WTC11 (cell line): ENCODE data around the gene GAL. TPM values are rescaled to one million over a fixed set of nuclear protein-coding genes. Genes with fewer than 3 reads are reported as not detected.

Experiments used
- ATAC-seq: fragments of 200-7000 bp; cut with Tn5 transposase; 2 replicates; pipeline ENCODE4 v1.10.0; 2021; ENCODE audit warnings: mild to moderate bottlenecking, moderate library complexity
- CTCF ChIA-PET: fragments of 300-600 bp; sonication (Branson Sonifier 250); formaldehyde crosslinking; loops from one replicate; lab custom pipeline; 2021; ENCODE audit warnings: antibody characterized with exemption; lab: Charles Lee
- POLR2A ChIA-PET: fragments of 350-600 bp; sonication (Branson Sonifier 250); formaldehyde crosslinking; loops from one replicate; lab custom pipeline; 2021; ENCODE audit warnings: antibody characterized with exemption; lab: Charles Lee
- DNase-seq: peaks from one replicate; pipeline ENCODE4 v3.0.0; 2021; ENCODE audit warnings: low spot score
- H3K27ac Mint-ChIP-seq: 2 replicates; pipeline ENCODE4 v1.8.0; 2021; ENCODE audit warnings: mixed read lengths
- H3K27me3 Mint-ChIP-seq: 2 replicates; pipeline ENCODE4 v1.8.0; 2021; ENCODE audit warnings: low read depth, mild to moderate bottlenecking, moderate library complexity, mixed read lengths
- H3K36me3 Mint-ChIP-seq: 2 replicates; pipeline ENCODE4 v1.8.0; 2021; ENCODE audit warnings: mixed read lengths
- H3K4me1 Mint-ChIP-seq: 2 replicates; pipeline ENCODE4 v1.8.0; 2022; ENCODE audit warnings: mixed read lengths
- H3K4me3 Mint-ChIP-seq: 2 replicates; pipeline ENCODE4 v1.8.0; 2021; ENCODE audit warnings: mild to moderate bottlenecking, moderate library complexity, mixed read lengths
- H3K9me3 Mint-ChIP-seq: 2 replicates; pipeline ENCODE4 v1.8.0; 2021; ENCODE audit warnings: mixed read lengths
- ATF1 ChIP-seq: sonication (generic); formaldehyde crosslinking; IDR thresholded peaks from 2 replicates; pipeline ENCODE4 v1.8.1; 2023; ENCODE audit warnings: mild to moderate bottlenecking, moderate library complexity, missing genetic modification reagents
- CBFB ChIP-seq: sonication (generic); formaldehyde crosslinking; IDR thresholded peaks from 2 replicates; pipeline ENCODE4 v1.8.1; 2022; ENCODE audit warnings: mild to moderate bottlenecking, low read depth, missing genetic modification reagents
- EMX1 ChIP-seq: fragments of 250-450 bp; sonication (Bioruptor Pico); IDR thresholded peaks from 2 replicates; pipeline ENCODE4 v1.8.0; 2021; ENCODE audit warnings: mild to moderate bottlenecking
- ESRRA ChIP-seq: sonication (generic); formaldehyde crosslinking; IDR thresholded peaks from 2 replicates; pipeline ENCODE4 v1.8.1; 2022; ENCODE audit warnings: mild to moderate bottlenecking, missing genetic modification reagents, borderline replicate concordance
- GABPB1 ChIP-seq: sonication (generic); formaldehyde crosslinking; IDR thresholded peaks from 2 replicates; pipeline ENCODE4 v1.8.1; 2023; ENCODE audit warnings: mild to moderate bottlenecking, missing genetic modification reagents
- GRHL2 ChIP-seq: fragments of 250-450 bp; sonication (Bioruptor Pico); IDR thresholded peaks from 2 replicates; pipeline ENCODE4 v1.8.0; 2022; ENCODE audit warnings: mild to moderate bottlenecking, moderate library complexity; ENCODE audit not compliant: insufficient replicate concordance, severe bottlenecking
- NFYB ChIP-seq: sonication (generic); formaldehyde crosslinking; conservative IDR thresholded peaks from 2 replicates; pipeline ENCODE4 v1.8.0; 2022; ENCODE audit warnings: low read depth, missing genetic modification reagents
- SMAD4 ChIP-seq: sonication (generic); formaldehyde crosslinking; IDR thresholded peaks from 2 replicates; pipeline ENCODE4 v1.8.0; 2022; ENCODE audit warnings: mild to moderate bottlenecking, missing genetic modification reagents
- SOX15 ChIP-seq: fragments of 250-450 bp; sonication (Bioruptor Pico); IDR thresholded peaks from 2 replicates; pipeline ENCODE4 v1.9.0; 2021; ENCODE audit warnings: mild to moderate bottlenecking
- STAT6 ChIP-seq: sonication (generic); formaldehyde crosslinking; conservative IDR thresholded peaks from 2 replicates; pipeline ENCODE4 v1.8.1; 2023; ENCODE audit warnings: mild to moderate bottlenecking, low read depth, missing genetic modification reagents, moderate library complexity
- TCF7 ChIP-seq: sonication (generic); formaldehyde crosslinking; IDR thresholded peaks from 2 replicates; pipeline ENCODE4 v1.8.0; 2022; ENCODE audit warnings: mild to moderate bottlenecking, low read depth, missing genetic modification reagents, moderate library complexity
- TP53 ChIP-seq: sonication (generic); formaldehyde crosslinking; IDR thresholded peaks from 2 replicates; pipeline ENCODE4 v1.8.1; 2023; ENCODE audit warnings: mild to moderate bottlenecking, missing genetic modification reagents
- ZNF263 ChIP-seq: sonication (generic); formaldehyde crosslinking; IDR thresholded peaks from 2 replicates; pipeline ENCODE4 v1.8.1; 2022; ENCODE audit warnings: low read depth, mild to moderate bottlenecking, moderate library complexity, missing genetic modification reagents
- ZNF423 ChIP-seq: fragments of 250-450 bp; sonication (Bioruptor Pico); IDR thresholded peaks from 2 replicates; pipeline ENCODE4 v2.1.2; 2022; ENCODE audit warnings: mild to moderate bottlenecking, moderate library complexity
- total RNA-seq: library from RNA; stranded (reverse); gene quantifications from 3 replicates; pipeline ENCODE4 v1.2.3, GENCODE V29; 2021
- TF ChIP-seq, protein P1 (sequence below): sonication (generic); formaldehyde crosslinking; IDR thresholded peaks from 2 replicates; pipeline ENCODE4 v1.8.1; 2023; ENCODE audit warnings: mild to moderate bottlenecking, missing genetic modification reagents, moderate library complexity
- TF ChIP-seq, protein P2 (sequence below): sonication (generic); formaldehyde crosslinking; IDR thresholded peaks from 2 replicates; pipeline ENCODE4 v1.8.0; 2023; ENCODE audit warnings: missing genetic modification reagents
- TF ChIP-seq, protein P3 (sequence below): sonication (generic); formaldehyde crosslinking; IDR thresholded peaks from 2 replicates; pipeline ENCODE4 v1.8.1; 2023; ENCODE audit warnings: mild to moderate bottlenecking, missing genetic modification reagents
- TF ChIP-seq, protein P4 (sequence below): sonication (generic); formaldehyde crosslinking; IDR thresholded peaks from 2 replicates; pipeline ENCODE4 v1.8.1; 2022; ENCODE audit warnings: mild to moderate bottlenecking, missing genetic modification reagents, moderate library complexity, borderline replicate concordance
- TF ChIP-seq, protein P5 (sequence below): sonication (generic); formaldehyde crosslinking; IDR thresholded peaks from 2 replicates; pipeline ENCODE4 v1.8.1; 2022; ENCODE audit warnings: missing genetic modification reagents, borderline replicate concordance

GAL gene
- total RNA-seq, 1 experiment from 2014 or later, result 102 TPM

DNA sequence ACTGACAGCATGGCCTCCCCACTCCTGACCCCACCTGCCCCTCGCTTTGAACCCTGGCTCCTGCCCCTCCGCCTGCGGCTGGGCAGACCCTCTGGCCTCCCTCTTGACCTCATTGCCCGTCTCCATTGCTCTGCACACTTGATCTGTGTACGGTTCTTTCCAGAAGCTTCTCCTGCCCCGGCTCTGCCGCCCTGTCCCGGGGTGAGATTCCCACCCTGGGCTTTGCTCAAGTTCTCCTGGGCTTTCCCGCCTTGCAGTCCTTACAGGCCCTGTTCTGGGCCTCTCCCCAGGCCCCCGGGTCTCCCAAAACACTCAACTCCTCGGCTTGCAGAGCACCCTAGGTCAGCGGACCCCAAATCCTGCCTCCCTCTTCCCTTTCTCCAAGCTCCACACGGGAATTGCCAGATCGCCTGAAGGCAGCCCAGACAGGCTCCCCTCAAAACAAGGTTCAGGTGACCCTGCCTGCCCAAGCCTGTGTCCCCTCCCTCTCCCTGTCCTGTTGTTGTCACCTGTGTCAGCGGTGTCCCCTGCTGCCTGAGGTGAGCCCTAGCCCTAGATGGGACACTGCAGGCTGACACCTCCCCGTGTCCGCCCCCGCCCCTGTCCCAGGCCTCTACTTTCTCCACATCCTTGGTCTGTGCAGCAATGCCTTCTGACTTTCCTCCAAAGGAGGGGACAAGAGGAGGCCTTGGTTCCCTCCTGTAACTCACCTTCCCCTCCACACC lies 1.5 kb downstream of the GAL start (continued):
- no peak for TF ChIP-seq ESRRA (CRISPR knock-in tag)
- TF ChIP-seq TCF7 (CRISPR knock-in tag), result no peak
- TF ChIP-seq, protein P1, sequence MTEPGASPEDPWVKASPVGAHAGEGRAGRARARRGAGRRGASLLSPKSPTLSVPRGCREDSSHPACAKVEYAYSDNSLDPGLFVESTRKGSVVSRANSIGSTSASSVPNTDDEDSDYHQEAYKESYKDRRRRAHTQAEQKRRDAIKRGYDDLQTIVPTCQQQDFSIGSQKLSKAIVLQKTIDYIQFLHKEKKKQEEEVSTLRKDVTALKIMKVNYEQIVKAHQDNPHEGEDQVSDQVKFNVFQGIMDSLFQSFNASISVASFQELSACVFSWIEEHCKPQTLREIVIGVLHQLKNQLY, result no peak
- TF ChIP-seq ATF1 (CRISPR knock-in tag), result no peak
- no peak for TF ChIP-seq ZNF263 (CRISPR knock-in tag)
- no peak for TF ChIP-seq STAT6
- TF ChIP-seq, protein P2, sequence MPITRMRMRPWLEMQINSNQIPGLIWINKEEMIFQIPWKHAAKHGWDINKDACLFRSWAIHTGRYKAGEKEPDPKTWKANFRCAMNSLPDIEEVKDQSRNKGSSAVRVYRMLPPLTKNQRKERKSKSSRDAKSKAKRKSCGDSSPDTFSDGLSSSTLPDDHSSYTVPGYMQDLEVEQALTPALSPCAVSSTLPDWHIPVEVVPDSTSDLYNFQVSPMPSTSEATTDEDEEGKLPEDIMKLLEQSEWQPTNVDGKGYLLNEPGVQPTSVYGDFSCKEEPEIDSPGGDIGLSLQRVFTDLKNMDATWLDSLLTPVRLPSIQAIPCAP (CRISPR knock-in tag), result no peak
- no peak for TF ChIP-seq CBFB (CRISPR knock-in tag)

DNA sequence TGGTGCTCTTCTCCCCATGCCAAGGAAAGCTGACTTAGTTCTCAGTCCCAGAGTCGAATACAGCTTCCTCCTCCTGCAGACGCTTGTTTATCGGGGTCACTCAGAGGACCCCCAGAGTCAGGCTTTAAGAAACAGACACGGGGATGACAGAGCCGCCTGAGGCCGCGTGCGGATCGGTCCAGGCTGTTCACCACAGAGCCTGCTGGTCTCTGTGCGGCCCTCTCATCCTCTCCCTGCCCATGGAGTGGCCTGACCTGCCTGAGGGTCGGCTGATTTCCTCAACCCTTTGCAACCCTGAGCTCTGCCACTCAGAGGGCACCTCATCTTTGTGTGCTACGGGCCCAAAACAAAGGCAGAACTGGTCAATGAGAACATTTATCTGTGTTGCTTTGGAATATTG lies 2.1 kb downstream of the GAL start:
- peaks cover 43% of the 10 kb centered on the region for H3K27me3 Mint-ChIP-seq
- ATAC-seq (no peak), DNase-seq (no peak)
- TF ChIP-seq ZNF423 (CRISPR knock-in tag) (no peak), TP53 (no peak), SOX15 (CRISPR knock-in tag) (no peak), EMX1 (no peak), NFYB (CRISPR knock-in tag) (no peak), SMAD4 (CRISPR knock-in tag) (no peak), GRHL2 (no peak), GABPB1 (CRISPR knock-in tag) (no peak), CBFB (CRISPR knock-in tag) (no peak)
- TF ChIP-seq, protein P3, sequence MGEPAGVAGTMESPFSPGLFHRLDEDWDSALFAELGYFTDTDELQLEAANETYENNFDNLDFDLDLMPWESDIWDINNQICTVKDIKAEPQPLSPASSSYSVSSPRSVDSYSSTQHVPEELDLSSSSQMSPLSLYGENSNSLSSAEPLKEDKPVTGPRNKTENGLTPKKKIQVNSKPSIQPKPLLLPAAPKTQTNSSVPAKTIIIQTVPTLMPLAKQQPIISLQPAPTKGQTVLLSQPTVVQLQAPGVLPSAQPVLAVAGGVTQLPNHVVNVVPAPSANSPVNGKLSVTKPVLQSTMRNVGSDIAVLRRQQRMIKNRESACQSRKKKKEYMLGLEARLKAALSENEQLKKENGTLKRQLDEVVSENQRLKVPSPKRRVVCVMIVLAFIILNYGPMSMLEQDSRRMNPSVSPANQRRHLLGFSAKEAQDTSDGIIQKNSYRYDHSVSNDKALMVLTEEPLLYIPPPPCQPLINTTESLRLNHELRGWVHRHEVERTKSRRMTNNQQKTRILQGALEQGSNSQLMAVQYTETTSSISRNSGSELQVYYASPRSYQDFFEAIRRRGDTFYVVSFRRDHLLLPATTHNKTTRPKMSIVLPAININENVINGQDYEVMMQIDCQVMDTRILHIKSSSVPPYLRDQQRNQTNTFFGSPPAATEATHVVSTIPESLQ (CRISPR knock-in tag), result no peak
- TF ChIP-seq, protein P4, sequence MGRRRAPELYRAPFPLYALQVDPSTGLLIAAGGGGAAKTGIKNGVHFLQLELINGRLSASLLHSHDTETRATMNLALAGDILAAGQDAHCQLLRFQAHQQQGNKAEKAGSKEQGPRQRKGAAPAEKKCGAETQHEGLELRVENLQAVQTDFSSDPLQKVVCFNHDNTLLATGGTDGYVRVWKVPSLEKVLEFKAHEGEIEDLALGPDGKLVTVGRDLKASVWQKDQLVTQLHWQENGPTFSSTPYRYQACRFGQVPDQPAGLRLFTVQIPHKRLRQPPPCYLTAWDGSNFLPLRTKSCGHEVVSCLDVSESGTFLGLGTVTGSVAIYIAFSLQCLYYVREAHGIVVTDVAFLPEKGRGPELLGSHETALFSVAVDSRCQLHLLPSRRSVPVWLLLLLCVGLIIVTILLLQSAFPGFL (CRISPR knock-in tag), result no peak
- TF ChIP-seq, protein P5, sequence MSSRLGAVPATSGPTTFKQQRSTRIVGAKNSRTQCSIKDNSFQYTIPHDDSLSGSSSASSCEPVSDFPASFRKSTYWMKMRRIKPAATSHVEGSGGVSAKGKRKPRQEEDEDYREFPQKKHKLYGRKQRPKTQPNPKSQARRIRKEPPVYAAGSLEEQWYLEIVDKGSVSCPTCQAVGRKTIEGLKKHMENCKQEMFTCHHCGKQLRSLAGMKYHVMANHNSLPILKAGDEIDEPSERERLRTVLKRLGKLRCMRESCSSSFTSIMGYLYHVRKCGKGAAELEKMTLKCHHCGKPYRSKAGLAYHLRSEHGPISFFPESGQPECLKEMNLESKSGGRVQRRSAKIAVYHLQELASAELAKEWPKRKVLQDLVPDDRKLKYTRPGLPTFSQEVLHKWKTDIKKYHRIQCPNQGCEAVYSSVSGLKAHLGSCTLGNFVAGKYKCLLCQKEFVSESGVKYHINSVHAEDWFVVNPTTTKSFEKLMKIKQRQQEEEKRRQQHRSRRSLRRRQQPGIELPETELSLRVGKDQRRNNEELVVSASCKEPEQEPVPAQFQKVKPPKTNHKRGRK (CRISPR knock-in tag), result no peak
- TF ChIP-seq, all 79 proteins: peak for 0
- Mint-ChIP-seq H3K9me3 (no peaks in the 10 kb centered on the region), H3K4me3 (peak overlapping the region; percentile 66), H3K4me1 (peaks cover 35% of the 10 kb centered on the region), H3K36me3 (peaks cover 29% of the 10 kb centered on the region), H3K27ac (no peak overlapping the region)
- ChIA-PET CTCF (interaction anchor here (0.5 to 1.9 kb wide), 3 partner anchors 9 to 112 kb away, joined by 3 to 6 read pairs (median 5); no protein-coding TSS in a partner anchor), POLR2A (no interaction called here)
